LNCaP clone FGC (cell line): ENCODE data around the gene DIPK1A.

ENCODE experiments used
- DNase-seq: peaks from one replicate; pipeline ENCODE4 v3.0.0-alpha.2; 2011; ENCODE audit warnings: low read depth
- H3K4me3 ChIP-seq: 2 replicates; pipeline ENCODE4 v1.5.1; 2011; ENCODE audit warnings: mild to moderate bottlenecking, low read depth, low read length, control low read depth
- TF ChIP-seq, protein P1 (sequence below): IDR thresholded peaks from 2 replicates; pipeline ENCODE4 v1.5.1; 2012; ENCODE audit warnings: mild to moderate bottlenecking; ENCODE audit not compliant: control insufficient read depth, insufficient read depth; ENCODE audit errors: extremely low read depth

The DIPK1A gene

DNA sequence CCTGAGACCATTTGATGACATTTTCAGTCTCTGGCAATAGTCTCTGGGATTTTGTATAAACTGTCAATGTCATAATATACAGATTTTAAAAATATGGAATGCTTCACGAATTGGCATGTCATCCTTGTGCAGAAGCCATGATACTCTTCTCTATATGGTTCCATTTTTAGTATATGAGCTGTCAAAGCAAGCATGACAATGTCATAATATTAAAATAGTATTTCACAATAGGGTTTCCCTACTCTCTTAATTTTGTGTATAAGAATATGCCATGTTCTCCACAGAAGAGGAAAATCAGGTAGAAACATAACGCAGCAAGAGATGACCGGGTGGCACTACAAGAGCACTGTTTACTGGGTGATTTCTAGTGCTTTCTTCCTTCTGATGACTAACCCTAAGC is 8.3 kb upstream of the DIPK1A start:
- TF ChIP-seq, protein P1, sequence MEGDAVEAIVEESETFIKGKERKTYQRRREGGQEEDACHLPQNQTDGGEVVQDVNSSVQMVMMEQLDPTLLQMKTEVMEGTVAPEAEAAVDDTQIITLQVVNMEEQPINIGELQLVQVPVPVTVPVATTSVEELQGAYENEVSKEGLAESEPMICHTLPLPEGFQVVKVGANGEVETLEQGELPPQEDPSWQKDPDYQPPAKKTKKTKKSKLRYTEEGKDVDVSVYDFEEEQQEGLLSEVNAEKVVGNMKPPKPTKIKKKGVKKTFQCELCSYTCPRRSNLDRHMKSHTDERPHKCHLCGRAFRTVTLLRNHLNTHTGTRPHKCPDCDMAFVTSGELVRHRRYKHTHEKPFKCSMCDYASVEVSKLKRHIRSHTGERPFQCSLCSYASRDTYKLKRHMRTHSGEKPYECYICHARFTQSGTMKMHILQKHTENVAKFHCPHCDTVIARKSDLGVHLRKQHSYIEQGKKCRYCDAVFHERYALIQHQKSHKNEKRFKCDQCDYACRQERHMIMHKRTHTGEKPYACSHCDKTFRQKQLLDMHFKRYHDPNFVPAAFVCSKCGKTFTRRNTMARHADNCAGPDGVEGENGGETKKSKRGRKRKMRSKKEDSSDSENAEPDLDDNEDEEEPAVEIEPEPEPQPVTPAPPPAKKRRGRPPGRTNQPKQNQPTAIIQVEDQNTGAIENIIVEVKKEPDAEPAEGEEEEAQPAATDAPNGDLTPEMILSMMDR: no peak
- H3K4me3 ChIP-seq: no peak overlapping the region
- no peak for DNase-seq

DNA sequence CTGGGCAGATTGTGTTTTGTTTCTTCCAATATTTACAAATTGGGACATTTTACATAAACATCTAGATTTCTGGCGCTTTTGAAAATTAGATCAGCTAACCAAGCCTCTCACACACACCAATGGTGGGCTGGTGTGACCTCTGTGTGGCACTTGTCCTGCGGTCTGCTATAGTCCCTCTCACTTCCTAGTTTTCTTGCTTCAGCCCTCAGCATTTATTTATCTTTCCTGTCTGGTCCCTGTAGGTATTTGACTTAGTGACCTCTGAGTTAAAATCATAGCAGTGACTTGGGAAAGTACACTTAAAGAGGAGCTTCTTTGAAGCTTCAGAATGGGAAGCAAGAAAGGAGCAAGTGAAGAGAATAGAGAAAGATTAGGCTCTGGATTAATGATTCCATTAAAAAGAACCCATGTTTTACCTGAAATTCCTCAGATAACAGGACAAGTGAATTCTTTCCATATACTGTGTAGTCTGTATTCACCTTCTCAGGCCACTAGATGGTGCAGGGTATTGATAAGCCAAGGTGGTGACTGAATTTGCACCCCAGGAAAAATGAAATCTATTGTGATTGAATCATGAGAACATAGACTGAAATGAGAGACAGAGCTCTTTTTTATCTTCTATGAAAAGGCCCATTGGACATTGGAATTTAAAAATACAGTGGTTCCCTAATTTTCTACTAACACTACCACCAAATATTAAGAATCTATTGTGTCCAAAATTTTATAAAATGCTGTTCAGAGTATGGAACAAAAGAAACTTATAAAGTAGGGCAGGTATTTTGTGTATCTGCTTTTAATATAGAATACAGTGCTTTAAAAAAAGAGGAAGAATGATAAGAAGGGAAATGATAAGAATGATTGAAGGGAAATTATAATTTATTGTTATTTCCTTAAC is 7.1 kb upstream of the DIPK1A start:
- TF ChIP-seq, protein P1: peak; percentile 67
- no peak for DNase-seq
- H3K4me3 ChIP-seq: no peak overlapping the region

DNA sequence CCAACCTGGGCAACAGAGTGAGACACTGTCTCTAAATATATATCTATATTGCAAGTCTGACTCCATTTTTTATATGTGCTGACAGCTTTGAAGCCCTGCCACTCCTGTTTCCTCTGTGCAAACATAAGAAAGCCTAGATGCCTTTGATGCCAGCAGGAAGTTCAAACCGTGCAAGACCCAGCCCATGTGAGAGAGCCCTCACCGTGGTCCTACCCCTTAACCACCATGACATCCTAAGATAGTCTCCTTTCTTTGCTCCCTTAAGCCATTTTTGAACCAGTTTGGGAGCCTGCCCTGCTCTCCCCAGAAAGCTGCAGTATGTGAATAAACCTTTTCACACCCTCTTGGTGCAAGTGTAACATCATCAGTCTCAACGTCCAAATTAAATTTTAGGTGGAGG is 3.7 kb upstream of the DIPK1A start:
- no peak overlapping the region for H3K4me3 ChIP-seq
- TF ChIP-seq, protein P1: no peak
- no peak for DNase-seq

DNA sequence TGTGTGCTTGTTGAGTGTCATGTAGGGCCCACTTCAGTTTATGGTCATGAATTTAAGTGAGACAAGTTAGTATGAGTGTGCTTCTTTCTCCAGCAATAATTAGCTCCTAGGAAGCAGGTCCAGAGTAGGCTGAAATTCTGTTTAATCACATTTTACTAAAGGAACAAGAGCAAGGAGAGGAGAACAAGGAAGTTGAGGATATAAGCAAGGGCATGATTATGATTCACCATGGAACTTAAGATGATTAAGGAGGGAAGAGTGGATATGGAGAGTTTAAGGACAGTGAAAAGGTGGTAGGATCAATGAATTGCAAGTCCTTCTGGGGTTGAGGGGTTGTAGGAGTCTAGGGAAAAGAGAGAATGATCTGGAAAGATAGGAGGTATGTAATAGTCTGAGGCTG is 3.1 kb upstream of the DIPK1A start:
- no peak overlapping the region for H3K4me3 ChIP-seq
- TF ChIP-seq, protein P1: no peak
- DNase-seq: no peak

DNA sequence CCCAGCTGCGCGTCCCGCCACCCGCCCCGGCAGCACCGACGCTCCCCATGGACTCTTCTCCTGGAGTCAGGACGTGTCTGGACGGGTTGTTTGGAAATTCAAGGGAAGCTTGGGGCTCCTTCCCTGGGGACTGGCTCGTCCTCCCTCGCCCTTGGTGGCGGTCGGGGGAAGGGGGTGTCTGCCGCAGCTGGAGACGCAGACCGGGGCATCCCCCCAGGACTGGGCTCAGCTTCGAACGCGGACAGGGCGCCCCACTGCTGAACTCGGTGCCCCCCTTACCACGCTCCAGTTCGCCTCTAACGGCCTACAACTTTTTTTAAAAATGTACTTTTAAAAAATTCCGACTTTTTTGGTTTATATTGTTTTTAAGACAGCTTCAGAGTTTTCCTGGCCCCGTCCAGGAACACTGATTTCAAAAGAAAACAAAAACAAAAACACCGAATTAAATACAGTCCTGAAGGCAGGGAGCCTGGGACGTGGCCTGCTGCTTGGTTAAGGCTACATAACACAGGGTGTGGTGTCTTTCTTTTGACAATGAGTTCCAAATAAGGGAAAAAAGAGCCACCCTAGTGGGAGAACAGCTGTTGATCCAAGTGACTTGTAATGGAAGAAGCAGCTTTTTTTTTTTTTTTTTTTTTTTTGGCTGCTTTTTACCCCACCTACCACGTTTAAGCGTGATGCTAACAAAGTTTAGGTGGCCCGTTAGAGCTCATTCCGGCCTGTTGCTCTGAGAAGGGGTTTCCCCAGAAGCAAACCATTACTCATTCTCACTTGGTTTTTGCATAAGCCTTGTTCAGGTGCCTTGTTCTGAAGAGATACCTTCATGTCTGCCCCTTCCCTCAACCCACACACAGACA is 862 bp upstream of the DIPK1A start:
- TF ChIP-seq, protein P1: no peak
- DNase-seq: no peak
- peak overlapping the region; percentile 71 for H3K4me3 ChIP-seq

DNA sequence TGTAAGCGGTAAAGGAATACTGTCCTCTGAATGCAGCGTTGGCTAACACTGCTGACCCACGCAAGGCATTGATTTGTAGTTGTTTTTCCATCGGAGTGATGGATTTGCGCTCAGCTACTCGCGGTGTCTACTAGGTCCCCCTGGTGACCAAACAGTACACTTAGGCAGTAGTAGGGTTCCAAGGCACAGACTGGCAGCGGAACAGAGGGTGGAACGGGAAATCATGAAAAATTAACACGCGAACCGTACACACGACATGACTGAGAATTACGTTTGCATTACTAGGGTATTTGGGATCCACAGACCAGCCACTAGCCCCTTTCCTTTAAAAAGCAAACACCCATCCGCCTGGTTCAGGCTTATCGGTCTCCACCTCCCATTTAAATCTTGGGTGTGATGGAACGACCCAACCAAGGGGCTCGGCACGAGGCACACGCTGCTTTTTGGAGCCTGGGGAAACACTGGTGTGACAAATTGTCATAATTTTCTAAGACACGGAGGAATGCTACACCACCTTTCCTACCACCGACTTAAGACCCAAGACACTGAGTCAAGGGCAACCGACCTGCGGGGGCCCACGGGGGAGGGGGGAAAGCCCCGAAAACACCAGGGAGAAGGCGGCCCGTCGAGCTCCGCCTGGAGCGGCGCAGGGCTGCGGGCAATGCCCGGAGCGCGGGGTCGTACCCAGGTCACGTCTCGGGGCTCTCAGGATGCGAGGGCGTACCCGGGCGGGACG is 699 bp downstream of the DIPK1A start:
- H3K4me3 ChIP-seq: peak overlapping the region; percentile 71
- peak; percentile 57 for DNase-seq
- TF ChIP-seq, protein P1: peak; percentile 84
